ENCODE results near the gene EZR.
"Not testable (repeated sequence)": the region's sequence is repeated elsewhere in the genome, so short reads cannot be mapped to it uniquely, and the experiment has no call there.

Gene EZR

DNA sequence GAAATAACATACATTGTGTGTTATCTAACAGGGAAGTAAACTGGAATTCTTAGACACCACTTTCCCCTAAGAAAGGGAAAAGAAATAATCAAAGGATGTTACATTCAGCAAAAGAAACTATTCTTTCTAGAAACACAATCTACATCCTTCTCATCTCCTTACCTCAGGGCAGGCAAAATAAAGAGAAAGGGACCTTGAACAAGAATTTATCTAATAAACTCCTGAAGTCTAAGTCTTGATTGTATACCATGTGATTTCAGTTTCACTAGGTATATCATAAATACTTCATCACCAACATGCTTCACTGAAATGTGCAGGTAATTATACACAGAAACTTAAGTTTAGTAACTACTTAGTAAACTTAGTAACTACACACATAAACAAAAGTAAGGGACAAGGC, 15.0 kb downstream of the EZR start:
- Histone ChIP-seq H3K9me3 (ENCODE audit: control insufficient read depth, low read length) (no peaks in the 10 kb centered on the region), H3K27ac (ENCODE audit: low read depth, low read length, severe bottlenecking) (peak overlapping the region; percentile 37), H3K4me3 (ENCODE audit: extremely low read depth, insufficient read depth, low read length, poor library complexity, severe bottlenecking) (no peak overlapping the region), H3K36me3 (ENCODE audit: control insufficient read depth, insufficient read depth, low read length) (peaks cover 26% of the 10 kb centered on the region), H3K4me1 (ENCODE audit: control insufficient read depth, insufficient read depth, low read length, poor library complexity, severe bottlenecking) (peaks cover 23% of the 10 kb centered on the region)

DNA sequence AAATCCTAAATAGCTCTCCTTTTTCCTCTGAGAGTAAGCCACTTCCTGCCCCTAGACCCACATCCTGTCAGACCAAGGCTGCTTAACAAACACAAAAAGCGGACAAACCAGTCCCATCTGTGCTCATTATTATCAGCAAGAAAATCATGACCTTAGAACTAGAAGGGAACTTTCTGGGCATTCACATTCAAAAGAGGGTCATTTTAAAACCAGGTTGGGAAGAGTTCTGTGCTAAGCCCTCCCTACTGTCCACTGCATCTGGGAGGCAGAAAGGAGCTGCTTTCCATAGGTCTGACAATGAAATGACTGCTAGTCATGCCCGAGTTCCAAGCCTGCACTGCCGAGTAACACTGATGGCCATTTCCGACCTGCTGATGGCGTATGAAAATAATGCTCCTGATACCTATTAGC, 15.4 kb downstream of the EZR start:
- H3K27ac ChIP-seq (ENCODE audit: low read depth, low read length, severe bottlenecking), result peak overlapping the region; percentile 37
- H3K9me3 ChIP-seq (ENCODE audit: control insufficient read depth, low read length), result no peaks in the 10 kb centered on the region
- peaks cover 21% of the 10 kb centered on the region for H3K36me3 ChIP-seq (ENCODE audit: control insufficient read depth, insufficient read depth, low read length)
- H3K4me3 ChIP-seq (ENCODE audit: extremely low read depth, insufficient read depth, low read length, poor library complexity, severe bottlenecking), result no peak overlapping the region
- WGBS, 2 experiments (ENCODE audit: insufficient coverage in 2 of 2), result 71% methylated on average over 3 of the region's 5 CpGs; no CpG with 5 or more reads in 1 of the 2 experiments
- H3K4me1 ChIP-seq (ENCODE audit: control insufficient read depth, insufficient read depth, low read length, poor library complexity, severe bottlenecking), result peaks cover 26% of the 10 kb centered on the region

DNA sequence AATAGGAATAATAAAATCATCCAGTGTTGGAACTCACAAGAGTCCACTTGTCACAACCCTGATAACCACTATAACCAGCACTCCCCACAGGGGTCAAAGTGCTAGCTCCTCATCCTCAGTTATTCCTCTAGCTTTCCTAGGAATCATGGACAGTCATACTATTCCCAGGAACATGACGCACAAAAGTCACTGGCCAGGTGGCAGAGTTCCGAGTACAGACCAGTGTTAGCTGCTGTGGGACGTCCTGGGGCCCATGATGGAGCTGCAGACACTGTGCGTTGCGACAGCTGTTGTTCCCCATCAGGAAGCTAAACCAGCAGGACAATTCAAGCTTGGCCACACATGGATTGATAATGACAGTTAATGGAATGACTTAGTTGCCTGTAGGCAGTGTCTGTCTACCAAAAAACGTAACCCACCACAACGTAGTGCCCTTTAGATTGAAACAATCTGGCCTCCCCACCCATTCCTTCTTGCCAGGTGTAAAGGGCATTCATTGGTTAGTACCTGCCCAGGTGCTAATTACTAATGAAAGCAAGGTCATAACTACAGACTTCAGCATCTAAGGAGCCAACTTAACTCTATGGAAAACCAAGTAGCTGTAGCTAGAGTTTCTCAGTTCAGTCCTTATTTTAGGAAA, 17.4 kb downstream of the EZR start:
- WGBS, 2 experiments (ENCODE audit: insufficient coverage in 2 of 2), result 83 to 84% methylated on average over 5 to 7 of the region's 7 CpGs
- H3K4me3 ChIP-seq (ENCODE audit: extremely low read depth, insufficient read depth, low read length, poor library complexity, severe bottlenecking), result no peak overlapping the region

DNA sequence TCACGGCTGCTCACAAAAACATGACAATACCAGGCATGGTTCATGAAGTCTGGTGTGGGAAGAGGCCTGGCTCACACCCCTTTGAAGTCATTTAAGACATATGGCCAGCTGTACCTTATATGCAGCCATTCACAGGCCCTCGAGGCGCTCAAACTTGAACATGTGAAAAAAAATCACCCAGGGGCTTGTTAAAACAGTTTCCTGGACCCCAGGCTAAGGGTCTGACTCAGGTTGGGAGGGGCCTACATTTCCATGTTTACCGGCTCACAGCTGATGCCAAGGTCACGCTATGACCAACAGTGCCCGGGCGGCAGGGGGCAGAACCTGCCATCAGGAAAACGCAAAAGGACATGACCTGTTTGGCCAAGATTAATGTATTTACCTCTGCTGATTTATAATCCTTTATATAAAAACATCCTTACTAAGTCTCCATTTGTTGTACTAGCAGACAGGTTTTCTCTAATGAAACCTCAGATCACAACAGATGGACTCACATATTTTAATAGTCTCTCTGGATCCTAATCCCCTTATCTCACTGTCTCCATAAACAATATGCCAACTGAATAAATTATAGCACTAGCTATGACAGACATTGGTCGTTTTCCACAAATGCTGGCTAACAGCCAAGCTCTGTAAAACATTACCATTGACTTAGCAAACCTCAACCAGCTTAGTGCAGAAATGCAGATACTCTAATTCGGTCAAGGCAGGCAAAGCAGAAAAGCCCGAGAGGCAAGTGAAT, 19.9 kb downstream of the EZR start:
- Histone ChIP-seq H3K4me3 (ENCODE audit: extremely low read depth, insufficient read depth, low read length, poor library complexity, severe bottlenecking) (no peak overlapping the region), H3K4me1 (ENCODE audit: control insufficient read depth, insufficient read depth, low read length, poor library complexity, severe bottlenecking) (peaks cover 23% of the 10 kb centered on the region), H3K36me3 (ENCODE audit: control insufficient read depth, insufficient read depth, low read length) (peaks cover 26% of the 10 kb centered on the region), H3K27ac (ENCODE audit: low read depth, low read length, severe bottlenecking) (no peak overlapping the region), H3K9me3 (ENCODE audit: control insufficient read depth, low read length) (no peaks in the 10 kb centered on the region)
- WGBS, 2 experiments (ENCODE audit: insufficient coverage in 2 of 2), result 92 to 98% methylated on average over 8 to 10 of the region's 11 CpGs

More for the DNA sequence above, 17.4 kb downstream of the EZR start:
- no peak overlapping the region for H3K27ac ChIP-seq (ENCODE audit: low read depth, low read length, severe bottlenecking)
- no peaks in the 10 kb centered on the region for H3K9me3 ChIP-seq (ENCODE audit: control insufficient read depth, low read length)
- H3K4me1 ChIP-seq (ENCODE audit: control insufficient read depth, insufficient read depth, low read length, poor library complexity, severe bottlenecking), result peaks cover 26% of the 10 kb centered on the region
- peaks cover 8% of the 10 kb centered on the region for H3K36me3 ChIP-seq (ENCODE audit: control insufficient read depth, insufficient read depth, low read length)

DNA sequence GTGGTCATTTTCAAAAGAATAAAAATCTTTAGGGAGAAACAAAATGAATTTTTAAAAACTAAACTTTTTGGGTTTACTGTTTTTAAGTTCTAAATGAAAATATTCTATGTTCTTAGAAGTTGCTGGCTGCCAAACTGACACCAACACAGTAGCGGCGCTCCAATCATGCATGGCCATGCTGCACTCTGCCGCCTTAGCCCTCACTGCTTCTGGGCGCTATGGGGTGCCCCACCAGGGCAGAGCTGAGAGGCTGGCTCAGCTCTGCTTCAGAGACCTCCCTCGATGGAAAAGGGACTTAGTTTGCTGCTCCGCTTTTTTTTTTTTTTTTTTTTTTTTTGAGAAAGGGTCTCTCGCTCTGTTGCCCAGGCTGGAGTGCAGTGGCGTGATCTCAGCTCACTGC, 20.9 kb downstream of the EZR start:
- H3K27ac ChIP-seq (ENCODE audit: low read depth, low read length, severe bottlenecking), result no peak overlapping the region
- peaks cover 26% of the 10 kb centered on the region for H3K36me3 ChIP-seq (ENCODE audit: control insufficient read depth, insufficient read depth, low read length)
- peaks cover 17% of the 10 kb centered on the region for H3K4me1 ChIP-seq (ENCODE audit: control insufficient read depth, insufficient read depth, low read length, poor library complexity, severe bottlenecking)
- 91 to 93% methylated on average over 4 to 6 of the region's 8 CpGs for WGBS, 2 experiments (ENCODE audit: insufficient coverage in 2 of 2)
- no peaks in the 10 kb centered on the region for H3K9me3 ChIP-seq (ENCODE audit: control insufficient read depth, low read length)
- no peak overlapping the region for H3K4me3 ChIP-seq (ENCODE audit: extremely low read depth, insufficient read depth, low read length, poor library complexity, severe bottlenecking)

DNA sequence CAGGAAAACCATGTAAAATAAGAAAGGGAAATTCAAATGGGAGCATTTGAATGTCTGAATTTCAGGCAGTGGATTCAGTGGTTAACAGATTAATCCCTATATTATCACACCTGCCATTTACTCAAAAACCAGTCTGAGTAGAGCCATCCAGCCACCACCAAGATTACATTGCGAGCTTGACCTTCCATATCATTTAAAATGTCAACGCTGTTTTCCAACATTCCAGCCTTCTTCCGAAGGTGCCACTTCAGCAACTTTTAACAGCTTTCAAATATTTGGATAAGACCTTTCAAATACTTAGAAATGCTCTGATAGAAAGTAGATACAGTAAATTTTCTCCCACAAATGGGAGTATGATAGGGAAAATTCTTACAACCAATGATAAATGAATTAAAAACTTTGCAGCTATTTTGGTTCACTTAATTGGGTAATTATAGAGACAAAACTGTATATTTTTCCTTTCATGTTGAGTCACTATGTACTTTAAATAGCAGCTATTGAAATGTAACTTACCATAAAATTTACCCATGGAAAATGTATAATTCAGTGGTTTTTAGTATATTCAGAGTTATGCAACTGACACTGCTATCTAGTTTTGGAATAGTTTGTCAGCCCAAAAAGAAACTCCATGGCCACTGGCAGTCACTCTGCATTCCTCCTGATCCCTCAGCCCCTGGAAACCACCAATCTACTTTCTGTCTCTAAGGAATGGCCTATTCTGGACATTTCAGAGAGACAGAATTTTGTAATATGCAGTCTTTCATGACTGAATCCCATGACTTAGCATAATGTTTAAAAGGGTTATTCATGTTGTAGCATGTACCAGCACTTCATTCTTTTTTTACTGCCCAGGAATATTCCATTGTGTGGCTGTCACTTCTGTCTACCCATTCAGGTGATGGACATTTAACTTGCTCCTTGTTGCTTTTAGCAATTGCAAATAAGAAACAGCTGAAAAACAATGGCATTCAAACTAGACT, 21.5 kb downstream of the EZR start:
- WGBS, 2 experiments (ENCODE audit: insufficient coverage in 2 of 2), result 100% methylated on average over 1 of the region's 3 CpGs
- peaks cover 13% of the 10 kb centered on the region for H3K4me1 ChIP-seq (ENCODE audit: control insufficient read depth, insufficient read depth, low read length, poor library complexity, severe bottlenecking)
- H3K36me3 ChIP-seq (ENCODE audit: control insufficient read depth, insufficient read depth, low read length), result peaks cover 26% of the 10 kb centered on the region

DNA sequence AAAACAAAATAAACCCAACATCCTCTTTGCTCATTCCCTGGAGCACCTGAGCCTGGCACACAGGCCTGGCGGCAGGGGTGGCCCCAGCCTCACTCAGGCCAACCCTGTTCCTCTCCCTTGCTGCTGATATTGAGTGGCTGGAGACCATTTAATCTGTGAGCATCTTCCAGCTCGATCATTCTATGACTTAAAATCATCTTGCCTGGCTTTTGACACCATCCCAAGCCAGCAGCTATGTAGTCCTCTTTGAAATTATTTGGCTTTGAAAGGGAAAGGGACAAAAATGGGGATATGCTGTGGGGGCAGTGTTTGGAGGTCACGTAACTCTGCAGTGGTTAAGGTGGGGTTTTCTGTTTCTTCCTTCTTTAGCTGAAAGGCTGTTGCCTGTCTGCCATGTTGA, 22.8 kb downstream of the EZR start:
- H3K4me1 ChIP-seq (ENCODE audit: control insufficient read depth, insufficient read depth, low read length, poor library complexity, severe bottlenecking), result peaks cover 13% of the 10 kb centered on the region
- H3K27ac ChIP-seq (ENCODE audit: low read depth, low read length, severe bottlenecking), result no peak overlapping the region
- WGBS, 2 experiments (ENCODE audit: insufficient coverage in 2 of 2), result 67 to 80% methylated on average over 1 to 3 of the region's 3 CpGs
- no peaks in the 10 kb centered on the region for H3K9me3 ChIP-seq (ENCODE audit: control insufficient read depth, low read length)
- H3K4me3 ChIP-seq (ENCODE audit: extremely low read depth, insufficient read depth, low read length, poor library complexity, severe bottlenecking), result no peak overlapping the region
- peaks cover 26% of the 10 kb centered on the region for H3K36me3 ChIP-seq (ENCODE audit: control insufficient read depth, insufficient read depth, low read length)

More for the DNA sequence above, 21.5 kb downstream of the EZR start:
- Histone ChIP-seq H3K4me3 (ENCODE audit: extremely low read depth, insufficient read depth, low read length, poor library complexity, severe bottlenecking) (no peak overlapping the region), H3K27ac (ENCODE audit: low read depth, low read length, severe bottlenecking) (no peak overlapping the region), H3K9me3 (ENCODE audit: control insufficient read depth, low read length) (no peaks in the 10 kb centered on the region)

DNA sequence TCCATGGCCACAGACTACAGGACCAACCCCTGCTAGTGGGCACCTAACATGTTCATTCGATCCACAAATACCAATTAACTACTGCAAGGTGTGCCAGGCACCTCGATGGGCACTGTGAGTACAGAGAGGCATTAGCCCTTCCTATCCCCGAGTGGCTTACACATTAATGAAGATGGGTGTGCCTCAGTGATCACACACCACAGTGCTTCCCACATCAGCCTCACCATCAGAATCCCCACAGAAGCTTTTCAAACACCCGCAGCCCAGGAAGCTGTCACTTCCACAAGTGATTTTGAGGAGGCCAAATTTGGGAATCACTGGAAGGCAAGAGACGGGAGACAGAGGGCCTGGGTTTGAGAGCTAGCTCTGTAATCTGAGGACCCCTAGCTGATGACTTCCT, 23.7 kb downstream of the EZR start:
- no peak overlapping the region for H3K4me3 ChIP-seq (ENCODE audit: extremely low read depth, insufficient read depth, low read length, poor library complexity, severe bottlenecking)
- peaks cover 26% of the 10 kb centered on the region for H3K36me3 ChIP-seq (ENCODE audit: control insufficient read depth, insufficient read depth, low read length)
- WGBS, 2 experiments (ENCODE audit: insufficient coverage in 2 of 2), result 92 to 100% methylated on average over 3 of the region's 5 CpGs
- H3K4me1 ChIP-seq (ENCODE audit: control insufficient read depth, insufficient read depth, low read length, poor library complexity, severe bottlenecking), result peaks cover 13% of the 10 kb centered on the region
- no peaks in the 10 kb centered on the region for H3K9me3 ChIP-seq (ENCODE audit: control insufficient read depth, low read length)
- no peak overlapping the region for H3K27ac ChIP-seq (ENCODE audit: low read depth, low read length, severe bottlenecking)

DNA sequence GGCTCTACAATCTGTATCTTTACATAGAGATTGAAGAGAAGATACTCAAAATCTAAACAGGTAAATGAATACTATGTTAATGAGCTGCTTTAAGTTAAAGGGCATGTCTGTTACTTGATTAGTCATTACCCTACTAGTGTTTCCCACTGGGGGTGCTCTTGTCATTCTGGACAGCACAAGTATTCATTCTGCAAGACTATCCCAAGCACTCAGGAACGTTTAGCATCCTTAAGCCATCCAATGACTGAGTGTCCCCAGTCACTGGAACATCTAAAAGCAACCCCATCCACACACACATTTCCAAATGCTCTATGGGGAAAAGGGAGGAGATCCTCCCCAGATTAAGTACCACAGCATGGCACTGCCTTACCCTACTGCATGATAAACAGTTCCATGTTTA, 25.7 kb downstream of the EZR start:
- Histone ChIP-seq H3K36me3 (ENCODE audit: control insufficient read depth, insufficient read depth, low read length) (peaks cover 34% of the 10 kb centered on the region), H3K4me1 (ENCODE audit: control insufficient read depth, insufficient read depth, low read length, poor library complexity, severe bottlenecking) (no peaks in the 10 kb centered on the region), H3K27ac (ENCODE audit: low read depth, low read length, severe bottlenecking) (no peak overlapping the region), H3K4me3 (ENCODE audit: extremely low read depth, insufficient read depth, low read length, poor library complexity, severe bottlenecking) (no peak overlapping the region), H3K9me3 (ENCODE audit: control insufficient read depth, low read length) (no peaks in the 10 kb centered on the region)
- no CpG with 5 or more reads among the region's 1 CpG for WGBS, 2 experiments (ENCODE audit: insufficient coverage in 2 of 2)

DNA sequence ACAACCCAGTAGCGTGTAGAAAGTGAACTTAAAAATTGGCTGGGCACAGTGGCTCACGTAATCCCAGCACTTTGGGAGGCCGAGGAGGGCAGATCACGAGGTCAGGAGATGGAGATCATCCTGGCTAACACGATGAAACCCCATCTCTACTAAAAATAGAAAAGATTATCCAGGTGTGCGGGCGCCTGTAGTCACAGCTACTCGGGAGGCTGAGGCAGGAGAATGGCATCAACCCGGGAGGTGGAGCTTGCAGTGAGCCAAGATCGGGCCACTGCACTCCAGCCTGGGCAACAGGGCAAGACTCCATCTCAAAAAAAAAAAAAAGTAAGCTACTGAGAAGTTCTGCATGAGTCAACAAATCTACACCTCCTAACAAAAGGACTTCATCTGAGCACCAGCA, 26.7 kb downstream of the EZR start:
- H3K36me3 ChIP-seq (ENCODE audit: control insufficient read depth, insufficient read depth, low read length), result peaks cover 38% of the 10 kb centered on the region
- H3K27ac ChIP-seq (ENCODE audit: low read depth, low read length, severe bottlenecking); H3K4me3 ChIP-seq (ENCODE audit: extremely low read depth, insufficient read depth, low read length, poor library complexity, severe bottlenecking); H3K9me3 ChIP-seq (ENCODE audit: control insufficient read depth, low read length); H3K4me1 ChIP-seq (ENCODE audit: control insufficient read depth, insufficient read depth, low read length, poor library complexity, severe bottlenecking): not testable (repeated sequence)
- 80 to 84% methylated on average over 5 to 9 of the region's 10 CpGs for WGBS, 2 experiments (ENCODE audit: insufficient coverage in 2 of 2)
